GM12865 (cell line): ENCODE measurements around the gene MT3.
"Not testable (repeated sequence)": the region's sequence is repeated elsewhere in the genome, so short reads cannot be mapped to it uniquely, and the experiment has no call there.

ENCODE experiments used
- DNase-seq: peaks from one replicate; pipeline ENCODE4 v3.0.0; 2010; ENCODE audit warnings: low read depth
- H3K4me3 ChIP-seq: 2 replicates; pipeline ENCODE4 v1.5.1; 2011; ENCODE audit warnings: mild to moderate bottlenecking, low read depth, low read length, control low read depth
- CTCF ChIP-seq: IDR thresholded peaks from 2 replicates; pipeline ENCODE4 v1.5.1; 2011; ENCODE audit warnings: low read length, control low read depth, low read depth, inconsistent platforms; ENCODE audit not compliant: insufficient read depth; ENCODE audit errors: missing control alignments

The MT3 gene

GRCh38 chr16:56615353-56615752, 26.0 kb downstream of the MT3 start:
- TF ChIP-seq CTCF, result no peak
- no peak for DNase-seq
- H3K4me3 ChIP-seq, result no peak overlapping the region

GRCh38 chr16:56616608-56617211, 27.4 kb downstream of the MT3 start:
- no peak for DNase-seq
- no peak for TF ChIP-seq CTCF

GRCh38 chr16:56617212-56618085, 28.1 kb downstream of the MT3 start:
- no peak for TF ChIP-seq CTCF
- H3K4me3 ChIP-seq, result no peak overlapping the region
- DNase-seq, result no peak

More at GRCh38 chr16:56616608-56617211, 27.4 kb downstream of the MT3 start:
- H3K4me3 ChIP-seq, result no peak overlapping the region

GRCh38 chr16:56618138-56618537, 28.8 kb downstream of the MT3 start:
- no peak overlapping the region for H3K4me3 ChIP-seq
- TF ChIP-seq CTCF, result no peak
- DNase-seq, result no peak

- no peak overlapping the region for H3K4me3 ChIP-seq
- no peak for DNase-seq
- no peak for TF ChIP-seq CTCF
These were observed 31.1 kb downstream of the MT3 start for GRCh38 chr16:56620339-56620897.

- DNase-seq, result not testable (repeated sequence)
These were observed 32.5 kb downstream of the MT3 start for GRCh38 chr16:56621665-56622445.

GRCh38 chr16:56623184-56623583, 33.9 kb downstream of the MT3 start:
- H3K4me3 ChIP-seq, DNase-seq: not testable (repeated sequence)

More at GRCh38 chr16:56621665-56622445, 32.5 kb downstream of the MT3 start:
- not testable (repeated sequence) for H3K4me3 ChIP-seq
